HG03159 (cell line): ENCODE results near the gene FBN1.

Experiments
- ATAC-seq: cut with Tn5 transposase; IDR thresholded peaks from one replicate; pipeline ENCODE4 v1.9.1; 2021; ENCODE audit warnings: mild to moderate bottlenecking, moderate library complexity; ENCODE audit not compliant: unreplicated experiment

FBN1 gene

DNA sequence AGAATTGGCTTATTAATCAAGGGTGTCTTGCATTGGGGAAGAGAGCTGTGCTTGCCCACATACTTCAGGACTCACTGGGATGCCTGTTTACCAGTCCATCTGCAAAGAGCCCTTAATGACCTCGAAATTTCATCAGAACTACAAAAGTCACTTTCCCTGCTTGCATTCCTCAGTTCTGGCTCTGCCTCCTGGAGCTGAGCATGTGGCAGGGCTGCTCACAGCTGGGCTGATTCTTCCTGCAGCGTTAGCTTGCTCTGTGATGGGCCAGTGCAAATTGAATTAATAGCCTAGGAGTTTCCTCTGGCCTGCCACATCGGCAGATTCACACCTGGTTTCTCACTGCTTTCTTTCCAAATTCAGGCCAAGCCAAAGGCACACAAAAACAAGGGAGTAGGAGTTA lies 205.4 kb downstream of the FBN1 start:
- ATAC-seq: no peak

DNA sequence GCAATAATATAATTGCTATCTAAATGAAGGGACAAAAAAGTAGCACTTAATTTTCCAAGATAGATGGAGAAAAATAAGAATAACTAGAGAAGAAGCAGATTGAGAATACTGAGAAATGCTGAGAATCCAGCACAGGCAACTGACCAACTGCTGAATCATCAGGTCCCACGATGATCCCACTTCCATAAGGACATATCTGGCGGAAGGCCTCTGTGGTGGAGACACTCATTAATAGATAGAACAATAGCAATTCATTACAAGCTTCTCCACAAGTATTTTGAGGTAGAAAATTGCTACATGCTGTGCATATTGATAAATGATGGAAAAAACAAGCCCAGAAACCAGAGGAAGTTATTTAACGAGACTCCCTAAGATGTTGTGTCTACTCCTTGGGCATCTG lies 208.3 kb downstream of the FBN1 start:
- ATAC-seq: no peak

DNA sequence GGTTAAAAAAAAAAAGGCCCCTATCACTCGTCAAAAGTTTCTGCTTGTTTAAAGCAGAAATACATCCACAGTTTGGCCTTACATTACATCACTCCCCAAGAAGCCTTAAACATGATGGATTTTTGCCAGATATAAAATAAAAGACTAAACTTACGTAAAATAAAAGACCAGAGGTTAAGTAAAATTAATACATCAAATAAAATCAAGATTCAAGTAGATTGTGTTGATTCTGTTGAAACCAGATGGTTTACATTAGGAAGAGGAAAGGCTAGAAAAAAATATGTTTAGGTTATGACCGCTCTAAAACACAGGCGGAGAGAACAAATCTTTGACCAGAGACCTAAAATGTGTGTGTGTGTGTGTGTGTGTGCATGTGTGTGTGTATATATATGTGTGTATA lies 210.2 kb downstream of the FBN1 start:
- no peak for ATAC-seq

GRCh38 chr15:48433226-48433886 lies 212.2 kb downstream of the FBN1 start:
- peak; percentile 72 for ATAC-seq

DNA sequence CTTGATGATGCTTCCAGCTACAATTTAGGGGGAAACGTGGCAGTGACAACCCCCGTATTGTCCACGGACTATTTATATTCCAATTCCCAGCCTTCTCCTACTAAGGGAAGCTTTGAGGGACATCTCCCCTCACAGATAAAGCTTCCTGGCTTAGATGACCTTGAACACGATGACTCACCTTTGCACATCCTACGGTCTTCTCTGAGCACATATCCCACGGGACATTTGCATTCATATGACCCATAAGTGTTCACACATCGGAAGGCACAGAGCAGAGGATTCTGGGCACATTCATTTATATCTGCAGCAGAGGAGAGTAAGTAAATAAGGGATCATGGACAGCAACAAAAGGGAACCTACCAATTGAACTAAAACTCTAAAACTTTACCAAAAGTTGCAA lies 212.8 kb downstream of the FBN1 start:
- ATAC-seq: no peak

DNA sequence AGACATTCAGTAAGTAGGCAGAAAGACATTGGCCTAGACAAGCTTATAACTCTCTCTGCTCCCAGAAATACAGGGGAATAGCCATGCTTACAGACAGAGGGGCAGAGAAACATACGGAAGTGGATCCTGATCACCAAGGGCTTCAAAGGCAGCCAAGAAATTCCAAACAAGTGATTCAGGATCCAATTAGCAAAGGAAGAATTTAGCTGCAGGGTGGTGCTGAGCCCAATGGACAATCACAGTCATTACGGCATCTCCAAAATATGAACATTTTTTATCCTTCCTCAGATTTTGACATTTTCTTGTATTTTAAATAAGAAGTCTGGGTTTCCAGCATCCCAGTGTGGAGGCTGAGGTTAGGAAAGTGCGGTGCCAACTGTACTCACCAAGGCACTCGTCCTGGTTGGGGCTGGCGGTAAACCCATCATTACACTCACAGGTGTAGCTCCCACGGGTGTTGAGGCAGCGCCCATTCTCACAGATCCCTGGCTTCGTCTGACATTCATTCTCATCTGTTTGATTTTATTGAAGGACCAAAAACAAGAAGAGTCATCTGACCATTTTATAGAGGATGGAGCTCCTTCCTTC lies 217.5 kb downstream of the FBN1 start:
- no peak for ATAC-seq

DNA sequence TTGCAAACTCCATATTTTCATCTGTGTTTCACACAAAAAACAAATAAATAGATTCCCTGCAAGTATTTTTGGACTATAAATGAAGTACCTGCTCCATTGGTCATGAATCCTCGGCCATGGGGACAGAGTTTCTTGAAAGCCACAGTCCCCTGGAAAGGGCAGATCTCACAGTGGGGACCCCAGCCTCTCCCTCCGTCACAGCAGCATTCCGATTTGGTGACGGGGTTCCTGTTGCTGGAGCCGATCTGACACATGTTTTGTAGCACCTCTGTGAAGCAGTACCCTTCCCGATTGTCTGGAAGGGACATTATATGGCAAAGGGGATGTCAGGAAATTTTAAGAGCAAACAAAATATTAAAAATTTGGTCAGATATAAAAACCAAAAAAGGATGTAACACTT lies 218.0 kb downstream of the FBN1 start:
- no peak for ATAC-seq

DNA sequence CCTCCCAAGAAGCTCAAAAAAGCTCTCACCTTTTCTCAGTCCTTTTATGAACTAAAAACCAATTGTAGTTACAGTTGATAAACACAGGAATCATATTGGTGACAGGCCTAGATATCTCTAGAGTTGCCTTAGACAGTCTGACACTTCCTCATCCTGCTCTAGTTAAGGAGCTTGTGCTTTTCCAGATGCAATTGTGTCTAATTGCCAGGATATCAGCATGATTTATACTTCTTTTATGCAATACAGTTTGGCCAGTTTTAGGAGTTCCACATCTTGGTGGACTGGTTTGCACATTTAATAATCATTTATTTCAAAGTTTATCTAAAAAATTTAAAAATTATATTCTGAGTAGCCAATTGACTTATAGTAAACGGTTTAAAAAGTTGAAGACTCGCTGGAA lies 218.6 kb downstream of the FBN1 start:
- ATAC-seq: no peak

DNA sequence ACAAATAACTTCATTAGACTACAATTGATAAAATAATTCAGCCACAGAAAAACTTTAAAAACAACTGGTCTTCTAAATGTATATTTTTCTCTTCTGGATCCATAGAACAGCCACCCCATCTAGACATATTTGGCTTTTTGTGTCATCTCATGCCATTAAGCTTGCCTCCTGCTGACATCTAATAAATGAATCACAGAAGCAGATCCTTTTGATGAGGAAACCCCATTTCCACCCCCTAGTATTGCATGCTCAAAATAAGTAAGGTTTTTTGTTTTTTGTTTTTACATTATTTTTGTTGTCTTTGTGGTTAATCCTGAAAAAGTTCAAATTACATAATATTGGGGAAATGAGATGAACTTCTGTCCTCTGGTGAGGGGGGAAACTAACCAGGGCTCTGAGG lies 219.5 kb downstream of the FBN1 start:
- no peak for ATAC-seq

DNA sequence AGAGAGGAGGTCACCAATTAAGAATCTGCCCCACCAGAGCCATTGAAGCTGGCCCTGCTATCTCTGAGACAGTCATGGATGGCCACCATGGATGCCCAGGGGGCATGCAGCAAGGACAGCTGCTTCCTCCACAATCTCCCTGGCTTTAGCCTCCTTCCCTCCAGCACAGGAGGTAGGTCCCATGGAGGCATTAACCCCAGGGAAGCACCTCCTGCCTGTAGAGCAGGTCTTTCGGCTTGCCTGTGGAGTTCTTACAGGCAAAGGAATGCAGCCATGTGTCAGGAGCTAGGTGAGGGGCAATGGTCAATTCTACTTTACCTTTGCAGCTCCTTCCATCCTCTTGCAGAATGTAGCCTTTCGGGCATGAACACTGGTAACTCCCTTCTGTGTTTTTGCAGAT lies 220.5 kb downstream of the FBN1 start:
- ATAC-seq: no peak

GRCh38 chr15:48423896-48424475 lies 221.5 kb downstream of the FBN1 start:
- no peak for ATAC-seq

GRCh38 chr15:48423342-48423741 lies 222.2 kb downstream of the FBN1 start:
- no peak for ATAC-seq

GRCh38 chr15:48422401-48422800 lies 223.1 kb downstream of the FBN1 start:
- ATAC-seq: no peak

GRCh38 chr15:48421362-48421761 lies 224.1 kb downstream of the FBN1 start:
- no peak for ATAC-seq

DNA sequence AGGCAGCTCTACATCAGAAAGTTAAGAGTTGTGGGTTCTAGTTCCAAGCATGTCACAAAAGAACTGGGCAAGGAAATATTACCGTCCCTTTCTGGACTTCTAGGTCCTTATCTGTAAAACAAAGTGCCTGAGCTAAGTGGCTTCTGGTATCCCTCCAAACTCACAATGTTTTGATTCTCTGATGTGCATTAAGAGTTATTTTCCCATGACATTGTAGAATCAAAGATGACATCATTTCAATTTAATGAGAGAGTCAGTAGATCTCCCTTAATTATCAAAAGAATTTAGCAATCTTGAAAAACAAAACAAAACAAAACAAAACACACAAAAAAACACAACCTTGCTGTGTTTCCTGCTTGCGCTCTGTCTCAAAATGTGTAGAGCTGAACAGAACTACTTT lies 225.6 kb downstream of the FBN1 start:
- no peak for ATAC-seq

GRCh38 chr15:48418343-48418742 lies 227.2 kb downstream of the FBN1 start:
- ATAC-seq: no peak

DNA sequence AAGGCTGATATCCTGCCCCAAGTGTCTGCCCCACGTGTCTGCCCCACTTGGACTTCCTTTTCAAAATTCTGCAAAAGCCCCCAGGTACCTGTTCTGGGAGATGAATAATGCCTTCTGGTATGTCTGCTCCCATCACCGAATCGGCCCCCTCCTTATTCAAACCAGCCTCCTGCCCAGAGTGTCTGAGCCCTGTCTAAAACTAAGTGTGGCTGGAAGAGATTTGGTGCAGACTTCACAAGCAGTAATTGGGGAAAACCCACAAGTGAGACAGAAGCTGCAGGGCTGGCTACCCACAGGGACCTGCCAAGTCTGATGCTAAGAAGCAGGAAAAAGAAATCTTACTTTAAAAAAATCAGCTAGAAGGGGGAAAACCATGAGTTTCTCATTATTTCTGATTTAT lies 229.2 kb downstream of the FBN1 start:
- no peak for ATAC-seq

DNA sequence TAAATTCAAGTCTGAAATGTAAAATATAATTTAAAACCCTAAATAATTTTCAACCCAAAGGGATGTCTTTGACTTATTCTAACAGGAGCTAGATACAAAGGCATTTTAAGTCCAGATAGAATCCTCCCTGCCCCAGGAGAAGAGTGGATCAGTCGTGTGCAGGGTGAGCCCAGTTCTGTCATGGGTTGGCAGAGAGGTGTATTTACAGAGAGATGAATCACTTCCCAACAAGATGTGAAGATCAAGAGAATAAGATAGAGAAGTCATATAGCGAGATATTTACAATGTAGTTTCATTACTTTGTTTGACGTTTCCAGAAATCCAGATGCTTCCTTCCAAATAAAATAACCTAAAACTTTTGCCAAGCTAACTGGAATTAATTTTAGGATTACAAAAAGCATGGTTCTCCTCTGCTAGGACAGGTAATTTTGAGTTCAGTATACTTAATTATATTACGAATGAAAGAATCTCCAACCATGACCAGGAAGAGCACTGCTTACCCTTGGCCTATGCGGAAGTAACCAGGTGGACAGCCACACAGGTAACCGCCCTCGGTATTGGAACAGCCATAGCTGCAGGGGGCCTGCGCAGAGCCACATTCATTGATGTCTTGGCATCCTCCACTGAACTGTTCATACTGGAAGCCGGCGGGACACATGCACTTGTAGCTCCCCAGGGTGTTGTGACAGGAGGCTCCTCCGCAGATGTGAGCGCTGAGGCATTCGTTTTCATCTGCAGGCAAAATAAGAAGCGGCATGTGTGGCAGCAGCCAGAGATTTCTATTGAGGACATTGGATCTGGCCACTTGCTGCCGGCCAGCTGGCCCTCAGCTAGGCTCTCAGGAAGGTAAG lies 230.2 kb downstream of the FBN1 start:
- no peak for ATAC-seq

- ATAC-seq: no peak
Observed at GRCh38 chr15:48414015-48414414, 231.5 kb downstream of the FBN1 start.

DNA sequence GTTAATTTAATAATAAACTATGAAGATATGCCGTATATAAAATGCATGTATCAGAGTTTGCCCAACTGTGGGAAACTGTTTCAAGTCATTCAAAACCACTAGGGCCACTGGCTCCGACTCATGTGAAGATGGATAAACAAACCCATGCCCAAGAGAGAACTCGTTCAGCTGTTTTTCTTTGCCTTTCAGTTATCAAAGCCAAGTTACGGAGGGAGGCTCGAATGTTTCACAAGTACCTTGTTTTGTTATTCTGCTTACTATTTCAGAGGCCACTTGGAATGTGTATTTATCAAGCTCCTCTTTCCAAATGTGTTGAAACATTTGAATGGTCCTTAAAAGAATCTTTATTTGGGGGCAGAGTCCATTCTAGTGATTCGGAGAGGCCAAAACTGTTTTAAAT lies 232.2 kb downstream of the FBN1 start:
- ATAC-seq: no peak

GRCh38 chr15:48411971-48412591 lies 233.4 kb downstream of the FBN1 start:
- ATAC-seq: no peak
